8988T (cell line): ENCODE measurements around the gene TRIM15.
"Not testable (repeated sequence)": the region's sequence is repeated elsewhere in the genome, so short reads cannot be mapped to it uniquely, and the experiment has no call there.

Experiments
- DNase-seq: peaks from one replicate; pipeline ENCODE4 v3.0.0; 2011

TRIM15 gene

GRCh38 chr6:30202366-30202765, 39.0 kb downstream of the TRIM15 start:
- no peak for DNase-seq

GRCh38 chr6:30204116-30204515, 40.8 kb downstream of the TRIM15 start:
- no peak for DNase-seq

GRCh38 chr6:30206152-30206551, 42.8 kb downstream of the TRIM15 start:
- DNase-seq = no peak

GRCh38 chr6:30206799-30207618, 43.7 kb downstream of the TRIM15 start:
- no peak for DNase-seq

GRCh38 chr6:30207619-30208295, 44.4 kb downstream of the TRIM15 start:
- DNase-seq = no peak

- no peak for DNase-seq
Observed at GRCh38 chr6:30211306-30211705, 48.0 kb downstream of the TRIM15 start.

GRCh38 chr6:30211899-30212298, 48.6 kb downstream of the TRIM15 start:
- DNase-seq = no peak

- DNase-seq = peak; percentile 84
Observed at GRCh38 chr6:30212865-30213666, 49.7 kb downstream of the TRIM15 start, which contains the start of gene TRIM26. Gene TRIM26, minus strand, starts transcription at chr6:30213406. Its CDS starts 14,303 bp downstream, at chr6:30199103.

- DNase-seq = no peak
Observed at GRCh38 chr6:30213667-30213956, 50.3 kb downstream of the TRIM15 start.

- DNase-seq = peak; percentile 42
Observed at GRCh38 chr6:30213957-30214656, 50.8 kb downstream of the TRIM15 start.

GRCh38 chr6:30214657-30214982, 51.3 kb downstream of the TRIM15 start:
- no peak for DNase-seq

- no peak for DNase-seq
Observed at GRCh38 chr6:30216096-30216495, 52.8 kb downstream of the TRIM15 start.

GRCh38 chr6:30219244-30219643, 55.9 kb downstream of the TRIM15 start:
- no peak for DNase-seq

- DNase-seq = not testable (repeated sequence)
Observed at GRCh38 chr6:30221395-30221794, 58.0 kb downstream of the TRIM15 start.

- not testable (repeated sequence) for DNase-seq
Observed at GRCh38 chr6:30221956-30222355, 58.6 kb downstream of the TRIM15 start.
